H1 (cell line): ENCODE results near the gene FANCL. TPM values are rescaled to one million over a fixed set of nuclear protein-coding genes. Genes with fewer than 3 reads are reported as not detected.

Experiments used
- CTCF ChIA-PET: fragments of 300-600 bp; sonication (Branson Sonifier 250); formaldehyde crosslinking; loops from one replicate; lab custom pipeline; 2021; ENCODE audit not compliant: partially characterized antibody; lab: Charles Lee
- POLR2A ChIA-PET: fragments of 300-600 bp; sonication (Branson Sonifier 250); formaldehyde crosslinking; loops from one replicate; lab custom pipeline; 2021; ENCODE audit warnings: inconsistent platforms; ENCODE audit not compliant: partially characterized antibody; lab: Charles Lee
- DNase-seq, 2 experiments: peaks; one replicate each; pipeline versions ENCODE4 v3.0.0 to v3.0.0-alpha.2; 2010 to 2022; ENCODE audit warnings: low spot score in 2 of 2, low read depth in 1 of 2, mixed read lengths in 1 of 2
- FAIRE-seq: peaks from 2 replicates; lab custom pipeline; 2011; peaks lifted over from hg19 to GRCh38; lab: Jason Lieb, UNC
- H2AFZ ChIP-seq: 2 replicates; pipeline ENCODE4 v1.8.1; 2012; ENCODE audit warnings: low read length, inconsistent platforms
- H2AK5ac ChIP-seq: 2 replicates; pipeline ENCODE4 v1.6.1; 2013; ENCODE audit warnings: low read depth, low read length
- H2BK120ac ChIP-seq: replicated peaks from 2 replicates; pipeline ENCODE3; 2013; ENCODE audit warnings: low read depth, low read length, inconsistent platforms
- H2BK12ac ChIP-seq: 2 replicates; pipeline ENCODE4 v1.6.1; 2013; ENCODE audit warnings: low read depth, low read length
- H2BK15ac ChIP-seq: 2 replicates; pipeline ENCODE4 v1.6.1; 2013; ENCODE audit warnings: low read length
- H2BK20ac ChIP-seq: 2 replicates; pipeline ENCODE4 v1.6.1; 2013; ENCODE audit warnings: low read length
- H2BK5ac ChIP-seq: 2 replicates; pipeline ENCODE4 v1.6.1; 2013; ENCODE audit warnings: low read depth, low read length
- H3K14ac ChIP-seq: 2 replicates; pipeline ENCODE4 v1.6.1; 2013; ENCODE audit warnings: inconsistent platforms; ENCODE audit not compliant: insufficient read length
- H3K18ac ChIP-seq: 2 replicates; pipeline ENCODE4 v1.6.1; 2013; ENCODE audit warnings: low read length; ENCODE audit errors: extremely low read depth
- H3K23ac ChIP-seq: 2 replicates; pipeline ENCODE4 v1.6.1; 2013; ENCODE audit warnings: inconsistent platforms; ENCODE audit not compliant: insufficient read length
- H3K23me2 ChIP-seq: 2 replicates; pipeline ENCODE4 v1.6.1; 2013; ENCODE audit warnings: low read depth, low read length
- H3K27ac ChIP-seq: 2 replicates; pipeline ENCODE4 v1.6.1; 2011; ENCODE audit warnings: low read depth, low read length, inconsistent platforms
- H3K27me3 ChIP-seq, 4 experiments: replicated peaks in 1 of 4; 1 replicate in 1 of 4; 2 replicates in 3 of 4; pipeline versions ENCODE4 v1.6.1 to v1.8.1; 2011 to 2013; ENCODE audit warnings: low read length in 3 of 4, mild to moderate bottlenecking in 3 of 4, inconsistent platforms in 2 of 4, mixed read lengths in 2 of 4, moderate library complexity in 1 of 4; ENCODE audit not compliant: control insufficient read depth in 3 of 4, insufficient read depth in 3 of 4; ENCODE audit errors: extremely low read depth in 1 of 4
- H3K36me3 ChIP-seq, 4 experiments: 2 replicates each; pipeline versions ENCODE4 v1.6.1 to v1.8.1; 2011 to 2013; ENCODE audit warnings: mild to moderate bottlenecking in 4 of 4, low read length in 3 of 4, moderate library complexity in 2 of 4, control low read depth in 1 of 4, inconsistent platforms in 1 of 4; ENCODE audit not compliant: insufficient read depth in 4 of 4, control insufficient read depth in 2 of 4
- H3K4ac ChIP-seq: replicated peaks from 2 replicates; pipeline ENCODE3; 2013; ENCODE audit warnings: low read length, low read depth, mixed read lengths, inconsistent platforms; ENCODE audit not compliant: insufficient read length
- H3K4me1 ChIP-seq, 4 experiments: replicated peaks in 1 of 4; 1 replicate in 1 of 4; 2 replicates in 3 of 4; pipeline versions ENCODE4 v1.6.1 to v1.8.1; 2011 to 2013; ENCODE audit warnings: low read length in 3 of 4, inconsistent platforms in 2 of 4, mixed read lengths in 1 of 4; ENCODE audit not compliant: insufficient read depth in 4 of 4, control insufficient read depth in 3 of 4
- H3K4me2 ChIP-seq, 2 experiments: 2 replicates each; pipeline versions ENCODE4 v1.6.1 to v1.8.1; 2011 to 2013; ENCODE audit warnings: low read depth in 2 of 2, low read length in 2 of 2, control low read depth in 1 of 2, inconsistent platforms in 1 of 2, mild to moderate bottlenecking in 1 of 2; ENCODE audit not compliant: insufficient read depth in 1 of 2
- H3K4me3 ChIP-seq, 4 experiments: fragments of 200-600, 300-600 bp in 1 of 4; sonication (generic), shearing (Covaris generic), sonication (Bioruptor Twin) in 1 of 4; 2 replicates each; pipeline versions ENCODE4 v1.5.1 to v1.8.1; 2011 to 2016; ENCODE audit warnings: low read length in 4 of 4, low read depth in 3 of 4, control low read depth in 2 of 4, inconsistent platforms in 2 of 4, mild to moderate bottlenecking in 2 of 4, mixed read lengths in 1 of 4, moderate library complexity in 1 of 4; ENCODE audit not compliant: insufficient read depth in 2 of 4; ENCODE audit errors: extremely low read depth in 1 of 4
- H3K56ac ChIP-seq: replicated peaks from 2 replicates; pipeline ENCODE3; 2013; ENCODE audit warnings: low read depth, mild to moderate bottlenecking, mixed read lengths, low read length, inconsistent platforms; ENCODE audit not compliant: insufficient read length
- H3K79me1 ChIP-seq: 2 replicates; pipeline ENCODE4 v1.6.1; 2013; ENCODE audit warnings: low read depth, low read length, control low read depth
- H3K79me2 ChIP-seq, 2 experiments: 2 replicates each; pipeline versions ENCODE4 v1.6.1 to v1.8.1; 2012 to 2013; ENCODE audit warnings: low read length in 2 of 2, mild to moderate bottlenecking in 2 of 2, inconsistent platforms in 1 of 2; ENCODE audit not compliant: insufficient read depth in 2 of 2, control insufficient read depth in 1 of 2
- H3K9ac ChIP-seq, 4 experiments: replicated peaks in 1 of 4; 1 replicate in 1 of 4; 2 replicates in 3 of 4; pipeline versions ENCODE4 v1.6.1 to v1.8.1; 2011 to 2013; ENCODE audit warnings: low read depth in 3 of 4, low read length in 3 of 4, control low read depth in 2 of 4, mild to moderate bottlenecking in 2 of 4, moderate library complexity in 2 of 4, inconsistent platforms in 1 of 4; ENCODE audit errors: extremely low read depth in 1 of 4
- H3K9me3 ChIP-seq, 2 experiments: 2 replicates each; pipeline versions ENCODE4 v1.6.1 to v1.8.1; 2012 to 2013; ENCODE audit warnings: mild to moderate bottlenecking in 2 of 2, moderate library complexity in 2 of 2, control low read depth in 1 of 2, inconsistent platforms in 1 of 2, low read depth in 1 of 2, low read length in 1 of 2, mixed read lengths in 1 of 2; ENCODE audit not compliant: insufficient read depth in 2 of 2
- H4K20me1 ChIP-seq, 2 experiments: replicated peaks in 1 of 2; 2 replicates each; pipeline versions ENCODE3 to v1.8.1; 2011 to 2013; ENCODE audit warnings: inconsistent platforms in 2 of 2, low read length in 2 of 2, mild to moderate bottlenecking in 1 of 2; ENCODE audit not compliant: insufficient read depth in 2 of 2, control insufficient read depth in 1 of 2
- H4K5ac ChIP-seq: 2 replicates; pipeline ENCODE4 v1.6.1; 2013; ENCODE audit warnings: low read length, low read depth, mixed read lengths, inconsistent platforms; ENCODE audit not compliant: insufficient read length
- H4K8ac ChIP-seq: 2 replicates; pipeline ENCODE4 v1.8.0; 2013; ENCODE audit warnings: mild to moderate bottlenecking, moderate library complexity, low read length, inconsistent platforms; ENCODE audit not compliant: insufficient read depth; ENCODE audit errors: extremely low read depth
- H4K91ac ChIP-seq: replicated peaks from 2 replicates; pipeline ENCODE3; 2013; ENCODE audit warnings: low read length, mixed read lengths, inconsistent platforms; ENCODE audit not compliant: insufficient read length
- BACH1 ChIP-seq: IDR thresholded peaks from 2 replicates; pipeline ENCODE4 v1.6.1; 2012; ENCODE audit warnings: low read length, improper control_type of control experiment
- EZH2 ChIP-seq: fragments of 200-600 bp; sonication (generic); IDR thresholded peaks from 2 replicates; pipeline ENCODE4 v1.7.1; 2012; ENCODE audit warnings: low read depth, mild to moderate bottlenecking, moderate library complexity, low read length, inconsistent platforms; ENCODE audit not compliant: severe bottlenecking
- RBBP5 ChIP-seq: IDR thresholded peaks from 2 replicates; pipeline ENCODE4 v1.7.1; 2012; ENCODE audit warnings: low read depth, mild to moderate bottlenecking, inconsistent platforms, low read length, moderate library complexity, borderline replicate concordance
- SIN3A ChIP-seq, 2 experiments: IDR thresholded peaks in 1 of 2; conservative IDR thresholded peaks in 1 of 2; 2 replicates each; pipeline ENCODE4 v1.6.1; 2011 to 2012; ENCODE audit warnings: low read length in 2 of 2, improper control_type of control experiment in 1 of 2, low read depth in 1 of 2, mild to moderate bottlenecking in 1 of 2
- SP2 ChIP-seq: IDR thresholded peaks from 2 replicates; pipeline ENCODE4 v1.6.1; 2012; ENCODE audit warnings: mild to moderate bottlenecking, low read length, inconsistent platforms
- ZNF274 ChIP-seq: IDR thresholded peaks from 2 replicates; pipeline ENCODE4 v1.7.0; 2012; ENCODE audit warnings: low read length, borderline replicate concordance; ENCODE audit errors: extremely low read depth
- WGBS, 2 experiments: shearing (Covaris generic) in 1 of 2; methylation state at CpG; one replicate each; pipeline versions ENCODE4 v1.1.6 to v1.1.7; 2013 to 2015; ENCODE audit warnings: low lambda C conversion rate in 2 of 2, mixed read lengths in 2 of 2, inconsistent platforms in 1 of 2, low coverage in 1 of 2, missing lambda C conversion rate in 1 of 2; ENCODE audit not compliant: insufficient replicate concordance in 2 of 2, insufficient coverage in 1 of 2, insufficient read length in 1 of 2; ENCODE audit errors: extremely low coverage in 1 of 2, missing lambda C conversion rate in 1 of 2; 5-methylcytosine and 5-hydroxymethylcytosine counted together
- long read RNA-seq, 2 experiments: library from RNA in 1 of 2; library from capped mRNA in 1 of 2; stranded (forward); transcript quantifications; one replicate each; pipeline ENCODE4 v2.0.0, GENCODE V29; 2021; ENCODE audit warnings: inconsistent platforms in 1 of 2
- polyA minus RNA-seq, 3 experiments: library from RNA; depleted of rRNA, polyadenylated mRNA; stranded (reverse); fragments of >200 nt; gene quantifications; 1 replicate in 2 of 3; 2 replicates in 1 of 3; pipeline ENCODE4 v1.2.3, GENCODE V29; 2011
- polyA plus RNA-seq, 7 experiments: library from polyadenylated mRNA; depleted of rRNA in 3 of 7; stranded (reverse) in 5 of 7; unstranded in 2 of 7; fragments of >200 nt in 5 of 7; fragments of 200-250 nt in 2 of 7; gene quantifications; 1 replicate in 5 of 7; 2 replicates in 1 of 7; 4 replicates in 1 of 7; pipeline versions ENCODE4 v1.2.1 to v1.2.3, GENCODE V29; 2011 to 2013; ENCODE audit warnings: missing spikeins in 2 of 7, mixed read lengths in 2 of 7
- total RNA-seq: library from RNA; stranded (reverse); fragmentation: NEBNext Ultra II Directional; extraction: Animal tissue kit (Norgen Biotek cat#: 25700); gene quantifications from 2 replicates; pipeline ENCODE4 v1.2.1, GENCODE V29; 2021

The FANCL gene
- 53.4 and 55.9 TPM in 2 replicates for total RNA-seq
- 16.9 and 38.7 TPM in 2 replicates for polyA plus RNA-seq (2011; rRNA removed)
- 46.2 TPM for polyA plus RNA-seq (2011; cell fraction: cytosol; rRNA removed)
- 23.4 TPM for polyA plus RNA-seq (2011; cell fraction: nucleus; rRNA removed)
- 43.1 to 81.2 TPM (median 49.5 TPM) in 4 replicates for polyA plus RNA-seq (2012, experiment 1 of 2)
- 7.4 TPM for polyA plus RNA-seq (2012, experiment 2 of 2)
- polyA plus RNA-seq (2013, experiment 1 of 2) = 38.3 TPM
- 39.2 TPM for polyA plus RNA-seq (2013, experiment 2 of 2)
- 49.0 and 66.1 TPM in 2 replicates for polyA minus RNA-seq (2011; rRNA and poly(A)+ RNA removed)
- polyA minus RNA-seq (2011; cell fraction: cytosol; rRNA and poly(A)+ RNA removed) = 35.5 TPM
- polyA minus RNA-seq (2011; cell fraction: nucleus; rRNA and poly(A)+ RNA removed) = 85.6 TPM
- long read RNA-seq, experiment 1, transcript FANCL-201 (14 exons, 1,683 nt) = major isoform, 21 of 39 reads
- long read RNA-seq, experiment 1, partial matches to known transcripts = 6 of 39 reads
- long read RNA-seq, experiment 1, other reads (novel, unspliced or antisense) = 8 of 39 reads
- long read RNA-seq, experiment 2, transcript FANCL-202 (14 exons, 1,698 nt) = minor isoform, 7 of 106 reads
- long read RNA-seq, experiment 2, transcript FANCL-201 (14 exons, 1,683 nt) = major isoform, 71 of 106 reads
- long read RNA-seq, experiment 2, partial matches to known transcripts = 12 of 106 reads
- long read RNA-seq, experiment 2, other reads (novel, unspliced or antisense) = 15 of 106 reads

DNA sequence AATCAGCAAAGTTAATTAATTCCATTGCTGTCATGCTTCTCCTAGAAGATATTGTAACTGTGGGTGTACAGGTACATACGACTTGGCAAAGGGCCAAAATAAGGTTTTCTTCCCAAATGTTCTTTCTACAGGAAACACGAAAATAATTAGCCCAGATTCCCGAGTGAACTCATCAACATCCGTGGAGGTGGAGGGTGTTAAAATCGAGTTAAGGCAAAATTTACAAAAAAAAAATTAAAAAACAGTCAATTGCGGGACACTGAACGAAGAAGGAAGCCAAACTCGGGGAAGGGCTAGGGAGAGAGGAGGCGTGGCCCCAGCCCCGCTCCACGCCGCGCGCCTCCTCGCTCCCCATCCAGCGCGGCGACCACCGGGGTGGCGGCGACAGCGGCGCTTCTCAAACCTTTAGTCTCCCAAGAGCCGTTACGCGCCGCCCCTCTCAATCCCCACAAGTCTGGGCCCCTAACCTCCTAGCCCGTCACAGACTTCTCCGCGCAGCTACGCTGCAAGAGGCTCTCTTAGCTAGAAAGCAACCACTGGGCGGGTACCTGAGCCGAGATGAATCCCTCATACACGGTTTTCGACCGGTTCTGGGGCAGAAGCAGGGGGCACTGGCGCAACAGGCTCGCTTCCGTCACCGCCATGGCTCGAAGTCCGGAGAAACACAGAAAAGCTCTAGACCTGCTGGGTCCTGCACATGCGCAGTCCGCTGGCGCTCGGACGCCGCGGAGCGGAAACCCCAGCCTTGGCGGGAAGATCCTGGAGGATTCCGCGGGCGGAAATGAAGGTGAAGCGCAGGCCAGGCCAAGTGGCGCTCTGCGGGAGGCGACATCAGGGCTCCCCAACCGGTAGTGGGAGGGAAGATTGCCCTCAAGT is at the start of gene FANCL:
Gene FANCL, minus strand, starts transcription at position 656 of the 876 bp plus-strand sequence. Its CDS starts 12 bp downstream, at position 644.
- Histone ChIP-seq H4K91ac (peak within 1 kb of the TSS; percentile 63), H2BK5ac (peak within 1 kb of the TSS; percentile 94), H4K5ac (peak within 1 kb of the TSS; percentile 99), H3K14ac (peak within 1 kb of the TSS; percentile 83), H4K8ac (peak within 1 kb of the TSS; percentile 97), H3K79me1 (no peaks in the 10 kb centered on the region), H3K9me3 (no peaks in the 10 kb centered on the region), H2AFZ (peak within 1 kb of the TSS; percentile 92; the same call in 1 of the 2 replicates), H3K27ac (peak within 1 kb of the TSS; percentile 94), H3K23ac (no peak within 1 kb of the TSS), H3K79me2 (peaks cover 17 to 49% of the 10 kb centered on the region in 2 experiments; a peak in 3 of 4 replicates), H3K23me2 (peaks cover 3% of the 10 kb centered on the region), H3K4ac (peak within 1 kb of the TSS; percentile 70), H2AK5ac (no peak within 1 kb of the TSS), H3K4me2 (peak within 1 kb of the TSS; percentile 74 to 83), H3K56ac (peak within 1 kb of the TSS; percentile 96), H3K36me3 (no peaks in the 10 kb centered on the region), H2BK120ac (no peak within 1 kb of the TSS), H3K9ac (peak within 1 kb of the TSS; percentile 81 to 96 (median 88)), H2BK15ac (0 out of 2 replicates have a peak within 1 kb of the TSS, but pooled peaks have one; percentile 36), H3K4me1 (peaks cover 0 to 15% (median 9%) of the 10 kb centered on the region in 4 experiments; a peak in 4 of 7 replicates), H4K20me1 (no peaks in the 10 kb centered on the region), H3K27me3 (no peaks in the 10 kb centered on the region), H3K4me3 (peak within 1 kb of the TSS; percentile 82 to 95 (median 88)), H3K18ac (peak within 1 kb of the TSS; percentile 98), H2BK12ac (no peak within 1 kb of the TSS; the same call in 1 of the 2 replicates), H2BK20ac (no peak within 1 kb of the TSS)
- DNase-seq (peak; percentile 84 to 95), FAIRE-seq (no peak)
- WGBS, 2 experiments = 2% methylated on average over 57 of the region's 59 CpGs; no CpG with 5 or more reads in 1 of the 2 experiments
- ChIA-PET CTCF (interaction anchor here (0.8 kb wide), 1 partner anchor 20 kb away, joined by 3 read pairs; no protein-coding TSS in a partner anchor), POLR2A (interaction anchor here (0.6 to 0.7 kb wide), 2 partner anchors 11 to 185 kb away, joined by 4 to 5 read pairs; no protein-coding TSS in a partner anchor)
- TF ChIP-seq SP2 = no peak
- TF ChIP-seq SIN3A (conservative IDR thresholded peaks at IDR 0.05 in 1 of 2, IDR thresholded peaks at IDR 0.05 in 1 of 2; ENCODE audit: low read depth in 1 of 2, low read length in 2 of 2) = peak in 1 of 2 experiments; percentile 71; a peak in 2 of 4 replicates
- no peak for TF ChIP-seq ZNF274
- peak; percentile 98 for TF ChIP-seq RBBP5
- no peak for TF ChIP-seq EZH2
- TF ChIP-seq BACH1 = no peak; the same call in 1 of the 2 replicates
